ENCODE results near the gene PODNL1.

Gene PODNL1

DNA sequence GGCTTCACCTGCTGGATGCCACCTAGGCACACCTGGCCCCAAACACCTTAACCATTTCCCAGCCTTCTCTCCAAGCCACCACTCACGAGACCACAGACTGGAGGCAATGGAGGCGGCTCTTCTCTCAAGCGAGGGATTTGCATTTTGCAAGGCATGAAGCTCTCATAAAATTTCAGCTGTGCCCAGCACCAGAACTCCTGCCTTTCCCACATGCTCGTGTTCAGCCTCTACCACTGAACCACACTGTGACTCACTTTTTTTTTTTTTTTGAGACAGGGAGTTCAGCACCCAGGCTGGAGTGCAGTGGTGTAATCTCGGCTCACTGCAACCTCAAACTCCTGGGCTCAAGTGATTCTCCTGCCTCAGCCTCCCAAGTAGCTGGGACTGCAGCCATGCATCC, 50.7 kb downstream of the PODNL1 start:
- DNase-seq, result no peak

DNA sequence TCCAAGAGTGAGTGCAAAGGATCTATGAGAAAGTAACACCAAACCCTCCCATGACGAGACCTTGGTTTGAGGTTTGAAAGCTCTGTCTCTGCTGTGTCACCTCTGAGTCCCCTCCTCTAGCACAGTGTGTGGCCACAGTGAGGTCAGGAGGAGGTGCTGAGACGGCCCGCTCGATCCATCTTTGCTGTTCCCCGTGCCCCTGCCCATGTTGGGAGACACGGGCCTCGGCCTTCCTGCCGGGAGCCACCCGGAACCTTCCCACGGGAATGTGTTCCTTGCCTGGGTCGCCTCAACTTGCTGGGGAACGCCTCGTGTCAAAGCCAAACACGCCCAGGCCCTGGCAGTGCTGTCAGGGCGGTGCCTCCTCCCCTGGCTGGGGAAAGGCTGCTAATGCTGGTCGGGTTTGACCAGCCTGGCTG, 51.2 kb downstream of the PODNL1 start:
- DNase-seq, result no peak

DNA sequence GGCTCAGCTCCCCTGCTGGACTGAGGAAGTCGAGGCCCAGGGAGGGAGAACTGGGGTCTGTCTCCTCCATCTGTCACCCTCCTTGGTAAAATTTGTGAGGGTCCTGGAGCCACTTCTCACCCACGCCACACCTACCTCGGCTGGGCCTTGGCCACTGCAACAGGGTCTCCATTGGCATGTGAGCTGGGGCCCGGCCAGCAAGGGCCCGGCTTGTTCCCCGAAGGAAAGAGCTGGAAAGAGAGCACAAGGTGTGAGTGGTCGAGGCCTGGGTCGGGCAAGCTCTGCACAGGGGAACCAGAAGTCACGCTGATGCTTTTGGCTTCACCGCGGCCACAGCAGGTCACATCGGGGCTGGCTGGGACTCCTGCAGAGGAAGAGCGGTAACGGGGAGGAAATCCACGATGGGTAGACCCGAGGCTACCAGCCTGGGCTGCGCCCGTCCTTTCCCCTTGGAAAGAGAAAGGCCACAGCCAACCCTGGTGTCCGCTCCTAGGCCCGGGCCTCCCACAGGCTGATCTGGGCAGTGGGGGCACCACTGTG, 52.3 kb downstream of the PODNL1 start:
- DNase-seq, result no peak

DNA sequence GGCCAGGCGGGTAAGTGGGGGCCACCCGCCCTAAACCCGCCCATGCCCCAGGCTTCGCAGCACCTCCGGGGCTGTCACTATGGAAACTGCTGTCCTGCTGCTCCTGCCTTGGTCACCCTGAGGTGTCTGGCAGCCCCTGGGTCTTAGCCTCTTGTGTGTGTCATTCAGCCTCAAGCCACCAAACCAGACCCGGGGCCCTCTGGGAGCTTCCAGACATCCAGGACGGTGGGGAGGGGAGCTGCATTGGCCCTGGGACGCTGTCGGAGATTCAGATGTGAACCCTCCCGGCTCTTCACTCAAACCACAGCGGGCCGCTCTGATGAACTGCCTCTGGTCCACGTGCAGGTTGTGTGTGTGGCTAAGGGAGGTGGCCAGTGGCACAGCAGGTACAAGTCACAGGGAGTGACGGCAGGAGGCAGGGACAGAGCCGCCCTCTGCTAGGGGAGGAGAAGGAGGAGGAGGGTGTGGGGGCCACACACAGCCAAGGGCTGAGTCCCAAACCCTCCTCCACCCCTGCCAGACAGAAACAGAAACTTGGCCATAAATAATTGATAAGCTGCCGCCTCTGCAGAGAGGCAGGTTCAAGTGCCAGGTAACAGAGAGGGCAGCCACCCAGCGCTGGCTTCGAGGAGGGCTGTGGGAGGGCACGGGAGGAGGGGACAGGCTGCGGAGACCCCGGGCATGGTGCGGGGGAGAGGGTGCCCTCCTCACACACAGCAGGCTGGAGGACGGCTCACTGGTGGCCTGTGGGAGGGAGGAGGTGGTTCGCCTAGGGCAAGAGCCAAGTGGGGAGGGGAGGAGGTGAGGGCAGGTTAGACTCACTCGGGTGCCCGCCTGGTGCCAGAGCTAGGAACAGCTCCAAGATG, 53.3 kb downstream of the PODNL1 start:
- DNase-seq, result no peak

DNA sequence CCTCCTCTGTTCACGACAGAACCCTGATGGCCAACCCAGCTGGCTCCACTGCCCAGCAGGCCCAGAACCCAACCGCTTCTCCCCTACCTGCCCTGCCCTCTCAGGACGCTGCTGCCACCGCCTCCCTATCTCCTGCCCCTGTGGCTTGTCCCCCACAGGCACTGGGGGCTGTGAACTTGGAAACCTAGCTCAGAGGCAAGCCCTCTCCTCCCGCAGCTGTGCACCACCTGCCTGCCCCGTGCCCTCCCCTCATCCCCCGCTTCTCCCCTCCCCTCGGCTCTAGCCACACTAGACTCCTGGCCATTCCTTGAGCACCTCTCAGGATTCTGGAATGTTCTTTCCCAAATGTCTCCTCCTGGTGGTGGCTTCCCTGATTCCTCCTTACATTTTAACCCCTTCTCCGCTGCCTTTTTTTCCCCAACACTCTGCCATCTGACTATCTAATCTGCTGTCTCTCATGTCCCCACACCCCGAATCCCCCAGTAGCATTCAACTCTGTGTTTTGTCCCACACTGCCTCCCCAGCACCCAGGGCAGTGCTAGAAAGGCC, 54.6 kb downstream of the PODNL1 start:
- DNase-seq, result no peak

DNA sequence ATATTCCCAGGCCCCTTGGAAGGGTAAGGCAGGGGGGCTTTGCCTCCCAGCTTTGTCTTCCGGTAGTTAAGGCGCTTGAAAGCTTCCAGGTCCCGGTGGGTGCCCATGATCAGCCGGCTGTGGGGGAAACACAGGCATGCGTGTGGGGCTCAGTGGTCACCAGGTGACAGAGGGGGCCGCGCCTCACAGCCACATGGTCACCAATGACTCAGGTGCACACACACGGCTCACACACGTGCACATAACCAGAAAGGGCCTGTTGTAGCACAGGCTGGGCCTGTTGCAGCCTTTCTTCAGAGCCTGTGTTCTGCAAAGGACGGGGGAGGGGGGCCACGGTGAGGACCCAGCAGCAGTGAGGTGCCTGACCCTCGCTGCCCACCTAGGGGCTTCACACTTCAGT, 55.4 kb downstream of the PODNL1 start:
- DNase-seq, result no peak

DNA sequence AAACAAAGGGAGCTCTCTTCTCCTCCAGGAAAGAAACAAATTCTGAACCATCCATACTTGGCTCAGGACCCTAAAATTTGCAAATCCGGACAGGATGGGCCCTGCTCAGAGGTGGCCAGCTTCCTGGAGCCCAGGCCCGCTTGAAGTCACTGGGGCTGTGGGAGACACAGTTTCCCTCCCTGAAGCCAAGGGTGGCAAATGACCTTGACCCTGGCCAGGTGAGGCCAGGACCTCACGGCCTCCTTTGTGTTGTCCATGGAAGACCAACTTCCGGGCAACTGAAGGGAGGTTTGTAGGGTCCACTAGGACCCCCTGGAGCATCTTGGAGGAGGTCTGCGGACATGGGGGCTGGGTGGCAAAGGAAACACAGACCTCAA, 55.8 kb downstream of the PODNL1 start:
- no peak for DNase-seq

DNA sequence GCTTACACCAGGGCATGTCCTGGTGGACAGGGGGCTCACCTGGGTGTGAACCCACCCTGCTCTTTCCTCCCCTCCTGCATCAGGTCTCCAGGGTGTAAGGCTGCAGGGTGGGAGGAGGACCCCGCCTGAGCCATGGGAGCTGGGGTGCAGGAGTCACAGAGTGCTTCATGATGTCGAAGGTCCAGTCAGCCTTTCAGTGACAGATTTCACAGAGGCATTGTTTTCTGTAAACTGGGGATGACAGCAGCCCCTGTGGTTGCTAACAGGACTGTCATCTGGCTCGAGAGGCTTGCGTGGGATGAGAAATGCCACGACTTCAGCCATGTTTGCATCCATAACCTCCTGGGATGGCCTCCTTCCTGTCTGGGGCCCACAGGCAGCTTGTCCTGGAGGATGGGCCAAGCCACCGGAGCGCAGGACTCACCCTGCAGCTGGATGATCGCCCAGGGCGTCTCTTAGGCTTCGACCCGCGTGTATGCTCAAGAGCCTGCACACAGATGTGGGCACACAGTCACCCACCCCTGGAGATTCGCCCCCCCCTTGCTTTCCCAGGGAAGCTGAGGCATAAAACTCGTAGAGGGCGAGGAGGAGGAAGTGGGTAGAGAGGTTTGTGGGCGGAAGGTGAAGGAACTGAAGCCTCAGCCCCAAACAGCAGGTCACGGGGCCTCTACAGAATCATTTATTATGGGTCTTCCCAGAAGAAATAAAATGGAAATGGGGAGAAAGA, 56.4 kb downstream of the PODNL1 start:
- DNase-seq, result no peak

DNA sequence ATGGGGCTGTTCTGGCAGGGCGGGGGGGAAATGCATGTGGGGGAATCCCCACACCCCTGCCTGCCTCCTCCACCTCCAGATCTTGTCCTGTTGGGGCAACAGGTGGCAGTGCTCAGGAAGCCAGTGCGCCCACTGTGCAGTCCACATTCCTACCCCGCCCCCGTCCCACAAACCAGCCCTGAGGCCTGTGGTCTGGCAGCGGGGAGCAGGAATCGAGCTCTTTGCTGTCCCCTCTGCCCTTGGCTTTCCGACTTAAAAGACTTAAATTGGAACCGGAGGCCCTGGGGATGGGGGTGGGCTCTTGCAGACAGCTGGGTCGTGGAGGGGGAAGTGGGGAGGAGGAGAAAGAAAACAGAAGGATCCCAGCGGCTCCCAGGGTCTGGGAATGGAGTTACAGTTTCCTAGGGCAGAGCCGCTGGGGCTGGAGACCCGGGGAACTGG, 56.9 kb downstream of the PODNL1 start:
- DNase-seq, result no peak

Data from cortex of kidney (tissue), 1 donor.